Left ventricle myocardium inferior (tissue), 1 donor: ENCODE measurements around the gene DNAJC6. TPM values are rescaled to one million over a fixed set of nuclear protein-coding genes. Genes with fewer than 3 reads are reported as not detected.

Source experiments
- DNase-seq: peaks from one replicate; pipeline ENCODE4 v3.0.0-alpha.2; 2020
- H3K27ac ChIP-seq: fragments of 200-600 bp; replicated peaks from 2 replicates; pipeline ENCODE4 v1.8.0; 2021
- H3K27me3 ChIP-seq: fragments of 200-600 bp; 2 replicates; pipeline ENCODE4 v1.8.0; 2021; ENCODE audit warnings: low read depth
- H3K36me3 ChIP-seq: fragments of 200-600 bp; 2 replicates; pipeline ENCODE4 v1.8.0; 2021
- H3K4me1 ChIP-seq: fragments of 200-600 bp; 2 replicates; pipeline ENCODE4 v1.8.0; 2021
- H3K4me3 ChIP-seq: fragments of 200-600 bp; 2 replicates; pipeline ENCODE4 v1.8.0; 2021; ENCODE audit warnings: mild to moderate bottlenecking, moderate library complexity
- H3K9me3 ChIP-seq: fragments of 200-600 bp; replicated peaks from 2 replicates; pipeline ENCODE4 v1.8.0; 2021
- CTCF ChIP-seq: fragments of 200-600 bp; IDR thresholded peaks from 2 replicates; pipeline ENCODE4 v1.8.0; 2021; ENCODE audit warnings: antibody characterized with exemption, mild to moderate bottlenecking, borderline replicate concordance
- intact Hi-C: fragments of 100-400 bp; cut with micrococcal nuclease; formaldehyde crosslinking; loops from one replicate; pipeline ENCODE4 v1.11.0; 2022
- total RNA-seq: library from RNA; stranded (reverse); fragmentation: NEBNext Ultra II Directional; extraction: Animal tissue kit (Norgen Biotek cat#: 25700); gene quantifications from one replicate; pipeline ENCODE4 v1.2.1, GENCODE V29; 2021
- donor health status: DM: no; HTN: yes; CAD: no; lungs with severe emphysema.

Gene DNAJC6
- total RNA-seq, 1 donor from 2014 or later: 4.7 TPM

- H3K27ac ChIP-seq: no peak overlapping the region
- H3K4me1 ChIP-seq: peaks cover 20% of the 10 kb centered on the region
- H3K4me3 ChIP-seq: no peak overlapping the region
- no peaks in the 10 kb centered on the region for H3K9me3 ChIP-seq
- no peak for TF ChIP-seq CTCF
- H3K36me3 ChIP-seq: no peaks in the 10 kb centered on the region
- intact Hi-C loops: no loop called here
- H3K27me3 ChIP-seq: no peaks in the 10 kb centered on the region
- DNase-seq: no peak
These were observed 108.4 kb downstream of the DNAJC6 start for GRCh38 chr1:65417729-65418128.

- Histone ChIP-seq H3K9me3 (no peaks in the 10 kb centered on the region), H3K4me1 (peaks cover 29% of the 10 kb centered on the region), H3K4me3 (no peak overlapping the region), H3K27me3 (no peaks in the 10 kb centered on the region), H3K36me3 (no peaks in the 10 kb centered on the region), H3K27ac (no peak overlapping the region)
- DNase-seq: no peak
- intact Hi-C loops: no loop called here
- no peak for TF ChIP-seq CTCF
These were observed 109.3 kb downstream of the DNAJC6 start for GRCh38 chr1:65418522-65419185.

- H3K4me1 ChIP-seq: peaks cover 34% of the 10 kb centered on the region
- peak; percentile 99 for DNase-seq
- peaks cover under 1% of the 10 kb centered on the region for H3K36me3 ChIP-seq
- TF ChIP-seq CTCF: no peak
- peak overlapping the region; percentile 94 for H3K4me3 ChIP-seq
- no peaks in the 10 kb centered on the region for H3K27me3 ChIP-seq
- H3K9me3 ChIP-seq: no peaks in the 10 kb centered on the region
- intact Hi-C loops: no loop called here
- peak overlapping the region; percentile 99 for H3K27ac ChIP-seq
These were observed 110.6 kb downstream of the DNAJC6 start for GRCh38 chr1:65419681-65420589.

GRCh38 chr1:65420590-65421350 lies 111.4 kb downstream of the DNAJC6 start, which contains the start of the genes LEPR and LEPROT:
LEPR (plus strand) TSS chr1:65420668; CDS start chr1:65565566, 144,898 bp downstream.
LEPROT (plus strand) TSS chr1:65420668; CDS start chr1:65420725, 57 bp downstream.
- Histone ChIP-seq H3K27me3 (no peaks in the 10 kb centered on the region), H3K27ac (peak within 1 kb of the TSS; percentile 99), H3K36me3 (peaks cover 9% of the 10 kb centered on the region), H3K4me3 (peak within 1 kb of the TSS; percentile 94), H3K9me3 (no peaks in the 10 kb centered on the region), H3K4me1 (peaks cover 34% of the 10 kb centered on the region)
- DNase-seq: no peak
- TF ChIP-seq CTCF: no peak
- intact Hi-C loops: no loop called here

GRCh38 chr1:65421351-65422025 lies 112.1 kb downstream of the DNAJC6 start:
- peak overlapping the region; percentile 99 for H3K27ac ChIP-seq
- no peak for DNase-seq
- H3K27me3 ChIP-seq: no peaks in the 10 kb centered on the region
- no peaks in the 10 kb centered on the region for H3K9me3 ChIP-seq
- intact Hi-C loops: no loop called here
- peak overlapping the region; percentile 94 for H3K4me3 ChIP-seq
- no peak for TF ChIP-seq CTCF
- peaks cover 34% of the 10 kb centered on the region for H3K4me1 ChIP-seq
- H3K36me3 ChIP-seq: peaks cover 16% of the 10 kb centered on the region
